ENCODE measurements around the gene HSF2.
A peak's percentile ranks its signal among the peaks of the same experiment; 100 is the strongest.
"Not testable (repeated sequence)": the region's sequence is repeated elsewhere in the genome, so short reads cannot be mapped to it uniquely, and the experiment has no call there.

HSF2 gene

DNA sequence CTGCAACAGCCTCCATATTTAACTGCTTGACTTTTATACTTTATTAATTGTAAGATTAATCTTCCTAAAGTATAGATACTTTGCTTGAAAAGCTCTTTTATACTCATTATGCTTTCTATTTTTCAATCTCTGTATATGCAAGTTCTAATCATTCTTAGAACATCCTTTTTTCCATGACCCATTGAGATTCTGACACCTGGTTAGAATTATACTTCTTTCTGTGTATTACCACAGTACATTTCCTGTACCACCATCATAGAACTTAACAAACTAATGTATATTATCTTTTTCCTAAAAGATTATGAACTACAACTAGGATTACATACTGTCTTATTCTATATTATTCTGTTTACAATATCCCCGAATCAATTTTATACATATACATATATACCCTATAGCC is 58.6 kb downstream of the HSF2 start:
- DNase-seq = no peak

DNA sequence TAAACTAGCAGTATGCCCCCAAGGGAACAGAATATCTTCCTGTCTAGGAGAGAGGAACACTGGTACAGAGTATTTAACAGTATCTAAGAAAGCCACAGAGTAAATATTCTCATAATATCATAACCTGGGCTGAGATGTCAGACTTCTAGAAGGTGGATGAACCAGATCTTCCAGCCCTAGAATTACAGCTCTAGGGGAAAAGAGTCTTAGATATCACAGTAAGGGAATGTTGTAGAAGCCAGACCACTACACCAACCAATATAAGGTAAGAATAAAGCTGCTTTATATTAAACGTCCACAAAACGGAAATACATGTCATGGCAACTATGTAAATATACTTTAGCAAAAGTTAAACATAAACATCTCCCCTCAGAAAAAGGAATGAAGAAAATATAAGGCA is 59.8 kb downstream of the HSF2 start:
- no peak for DNase-seq

DNA sequence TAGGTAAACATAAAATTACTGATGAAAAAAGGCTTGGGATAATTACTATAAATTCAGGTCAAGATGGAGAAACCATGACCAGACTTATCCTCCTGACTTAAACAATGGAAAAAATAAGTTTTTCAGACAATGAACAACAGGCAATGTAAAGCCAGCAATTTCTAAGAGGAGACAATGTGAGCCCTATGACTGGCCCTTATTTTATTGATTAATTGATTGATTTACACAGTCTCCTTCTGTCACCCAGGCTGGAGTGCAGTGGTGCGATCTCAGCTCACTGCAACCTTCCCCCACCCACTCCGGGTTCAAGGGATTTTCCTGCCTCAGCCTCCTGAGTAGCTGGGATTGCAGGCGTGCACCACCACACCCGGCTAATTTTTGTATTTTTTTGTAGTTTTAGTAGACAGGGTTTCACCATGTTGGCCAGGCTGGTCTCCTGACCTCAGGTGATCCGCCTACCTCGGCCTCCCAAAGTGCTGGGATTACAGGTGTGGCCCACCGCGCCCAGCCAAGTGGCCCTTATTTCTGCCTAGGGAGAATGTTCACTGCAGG is 60.5 kb downstream of the HSF2 start:
- DNase-seq = not testable (repeated sequence)

- DNase-seq = no peak
Measured at GRCh38 chr6:122461885-122462284, 62.4 kb downstream of the HSF2 start.

DNA sequence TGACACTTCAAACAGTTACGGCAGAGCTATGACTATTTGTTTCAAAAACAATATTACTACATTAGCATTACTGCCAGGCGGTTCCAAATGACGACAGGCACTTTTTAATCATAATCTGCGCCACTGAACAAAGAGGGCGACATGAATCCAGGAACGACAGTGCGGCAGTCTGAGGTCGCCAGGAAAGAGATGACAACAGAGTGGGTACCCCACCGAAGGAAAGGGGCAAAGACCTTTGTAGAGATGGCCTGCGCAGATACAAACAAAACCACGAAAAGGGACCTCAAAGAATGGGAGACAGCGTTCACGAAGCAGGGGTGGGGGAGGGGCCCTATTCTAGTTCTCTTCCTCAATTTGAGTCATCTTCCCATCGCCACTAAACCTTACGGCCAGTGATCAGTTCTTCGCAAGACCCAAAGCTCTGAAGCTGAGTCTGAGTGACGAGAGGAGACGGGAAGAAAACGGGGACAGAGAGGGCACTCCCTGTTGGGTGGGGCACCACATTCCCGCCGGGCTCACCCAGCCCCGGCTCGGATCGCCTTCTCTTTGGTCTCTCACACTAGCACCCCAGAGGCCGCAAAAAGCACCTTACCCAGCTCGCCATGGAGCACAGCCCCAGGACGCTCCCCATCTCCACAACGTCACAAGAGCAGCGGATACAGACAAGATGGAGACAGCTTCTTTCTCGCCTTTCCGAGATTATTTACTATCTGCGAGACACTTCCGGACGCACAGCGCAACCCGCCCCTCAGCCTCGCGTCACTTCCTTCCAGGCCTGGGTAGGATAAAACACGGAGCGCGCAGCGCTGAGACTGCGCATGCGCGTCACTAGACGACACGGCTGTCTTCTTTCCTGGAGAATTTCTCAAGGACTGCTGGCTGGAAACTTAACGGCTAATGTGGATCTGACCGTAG is 71.9 kb downstream of the HSF2 start, which contains the start of gene SERINC1:
Gene SERINC1, minus strand, starts transcription at position 701 of the 915 bp plus-strand sequence. Its CDS starts 70 bp downstream, at position 631.
- DNase-seq = peak; percentile 85

- DNase-seq = no peak
Measured at GRCh38 chr6:122472022-122472340, 72.5 kb downstream of the HSF2 start.

DNA sequence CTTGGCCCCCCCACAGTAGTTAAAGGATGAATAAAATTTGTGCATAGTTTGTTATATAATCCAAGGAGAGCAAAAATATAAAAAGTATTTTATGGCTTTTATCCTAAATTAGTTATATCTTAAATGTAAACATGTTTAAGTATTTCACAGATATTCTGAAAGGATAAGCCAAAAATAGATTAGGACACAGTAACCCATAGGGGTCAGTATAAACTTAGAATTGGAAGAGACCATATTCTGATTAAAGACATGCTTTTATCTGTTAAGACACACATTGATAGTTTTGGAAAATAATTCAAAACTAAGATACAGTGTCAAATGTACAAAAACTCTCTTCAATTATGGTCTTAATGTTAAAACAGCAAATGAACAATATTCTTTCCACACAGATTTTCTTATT is 76.7 kb downstream of the HSF2 start:
- DNase-seq = no peak

DNA sequence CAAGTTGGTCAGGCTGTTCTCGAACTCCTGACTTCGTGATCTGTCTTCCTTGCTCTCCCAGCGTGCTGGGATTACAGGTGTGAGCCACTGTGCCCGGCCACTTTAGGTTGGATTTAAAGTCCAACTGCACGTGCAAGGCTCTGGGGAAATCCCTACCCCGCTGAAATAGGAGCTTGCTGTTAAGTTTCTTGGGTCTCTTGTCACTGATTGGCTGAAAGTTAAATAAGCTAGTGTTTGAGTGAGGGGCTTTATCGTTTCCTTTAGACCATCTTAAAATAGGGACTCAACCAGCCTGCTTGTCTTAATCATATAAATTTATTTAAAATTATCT is 83.3 kb downstream of the HSF2 start:
- DNase-seq = no peak
